Measurements from ENCODE around the gene ARL15. TPM values are rescaled to one million over a fixed set of nuclear protein-coding genes. Genes with fewer than 3 reads are reported as not detected.
A peak's percentile ranks its signal among the peaks of the same experiment; 100 is the strongest.

ARL15 gene
- total RNA-seq, 1 experiment from 2014 or later = 13.0 TPM

GRCh38 chr5:54004697-54005096, 305.7 kb downstream of the ARL15 start:
- no peak overlapping the region for H3K23ac ChIP-seq (ENCODE audit: insufficient read length, low read depth, low read length)
- no peak for TF ChIP-seq CTCF (conservative IDR thresholded peaks at IDR 0.05)
- H3T11ph ChIP-seq (ENCODE audit: low read length) = no peak overlapping the region
- no peak overlapping the region for H2AFZ ChIP-seq (ENCODE audit: low read length)
- H3K27me3 ChIP-seq (ENCODE audit: insufficient read depth, low read length) = no peaks in the 10 kb centered on the region
- H3K14ac ChIP-seq (ENCODE audit: insufficient read depth, low read length) = no peak overlapping the region
- no peak overlapping the region for H3K18ac ChIP-seq (ENCODE audit: insufficient read length, low read depth, low read length)
- H4K8ac ChIP-seq (replicated peaks; ENCODE audit: insufficient read length, low read depth, low read length) = no peak overlapping the region
- H3K9ac ChIP-seq (ENCODE audit: extremely low read depth, insufficient read length, low read length) = no peak overlapping the region
- WGBS (ENCODE audit: extremely low coverage, insufficient read length, low lambda C conversion rate) = no CpG with 5 or more reads among the region's 3 CpGs
- H2BK15ac ChIP-seq (ENCODE audit: low read depth, low read length) = no peak overlapping the region
- no peak overlapping the region for H4K91ac ChIP-seq (ENCODE audit: insufficient read length, low read depth, low read length)
- Mint-ChIP-seq H3K4me1 (peaks cover 32 to 40% of the 10 kb centered on the region in 2 experiments), H3K36me3 (ENCODE audit: insufficient read depth in 1 of 3, low read depth in 3 of 3) (no peaks in the 10 kb centered on the region; a peak in 1 of 7 replicates), H3K4me3 (no peak overlapping the region), H3K27ac (peak overlapping the region in 2 of 3 experiments; percentile 15 to 52; a peak in 2 of 7 replicates), H3K27me3 (ENCODE audit: low read depth) (no peaks in the 10 kb centered on the region), H3K9me3 (no peaks in the 10 kb centered on the region)
- H3K9me3 ChIP-seq (ENCODE audit: control insufficient read depth, low read depth, low read length) = no peaks in the 10 kb centered on the region
- H2AK5ac ChIP-seq (ENCODE audit: insufficient read length, low read length) = no peak overlapping the region
- no peak overlapping the region for H4K5ac ChIP-seq (ENCODE audit: insufficient read length, low read depth, low read length)
- no peaks in the 10 kb centered on the region for H3K79me2 ChIP-seq (ENCODE audit: insufficient read depth, low read length)
- no peak overlapping the region for H2BK120ac ChIP-seq (ENCODE audit: low read depth, low read length, poor library complexity, severe bottlenecking)
- no peak overlapping the region for H2BK20ac ChIP-seq (ENCODE audit: low read depth, low read length, poor library complexity, severe bottlenecking)
- H2BK12ac ChIP-seq (ENCODE audit: insufficient read length, low read depth, low read length) = no peak overlapping the region
- H4K20me1 ChIP-seq (ENCODE audit: control insufficient read depth, insufficient read depth, insufficient read length) = no peaks in the 10 kb centered on the region
- no peaks in the 10 kb centered on the region for H3K79me1 ChIP-seq (ENCODE audit: insufficient read depth, low read depth, low read length, poor library complexity, severe bottlenecking)
- no peak overlapping the region for H3K4ac ChIP-seq (ENCODE audit: low read depth, low read length)
- no peak overlapping the region for H3K56ac ChIP-seq (ENCODE audit: insufficient read length, low read depth, low read length)
- H3K4me2 ChIP-seq (ENCODE audit: insufficient read depth, insufficient read length, low read length) = no peak overlapping the region
- no peak for DNase-seq
- no peak overlapping the region for H3K27ac ChIP-seq (ENCODE audit: insufficient read length, low read depth, low read length)
- peaks cover 13% of the 10 kb centered on the region for H3K4me1 ChIP-seq (ENCODE audit: insufficient read depth, low read length)
- no peaks in the 10 kb centered on the region for H3K23me2 ChIP-seq (ENCODE audit: insufficient read length, low read depth, low read length, poor library complexity, severe bottlenecking)
- H2BK5ac ChIP-seq (ENCODE audit: insufficient read length, low read length) = no peak overlapping the region
